ENCODE results near the gene PIGQ. TPM values are rescaled to one million over a fixed set of nuclear protein-coding genes. Genes with fewer than 3 reads are reported as not detected.

PIGQ gene
- 10 to 100 TPM in 11 of 12 donors, not detected in 1; 12.9 to 36.0 (median 17.9) TPM for polyA plus RNA-seq (ENCODE audit: insufficient read length in 12 of 12)
- long read RNA-seq, donor 1, transcript PIGQ-210 (2 exons, 1,775 nt), result minor isoform, 6 of 22 reads
- long read RNA-seq, donor 1, transcript PIGQ-216 (1 exons, 1,046 nt), result major isoform, 10 of 22 reads
- long read RNA-seq, donor 1, partial matches to known transcripts, result 0 of 22 reads
- long read RNA-seq, donor 1, other reads (novel, unspliced or antisense), result 0 of 22 reads
- long read RNA-seq, donor 2, transcript PIGQ-216 (1 exons, 1,046 nt), result major isoform, 5 of 9 reads
- long read RNA-seq, donor 2, partial matches to known transcripts, result 0 of 9 reads
- long read RNA-seq, donor 2, other reads (novel, unspliced or antisense), result 0 of 9 reads
- long read RNA-seq, donor 3, partial matches to known transcripts, result 0 of 3 reads
- long read RNA-seq, donor 3, other reads (novel, unspliced or antisense), result 0 of 3 reads
- long read RNA-seq, donor 4, partial matches to known transcripts, result 0 of 4 reads
- long read RNA-seq, donor 4, other reads (novel, unspliced or antisense), result 0 of 4 reads
- long read RNA-seq, donor 5, transcript PIGQ-216 (1 exons, 1,046 nt), result major isoform, 10 of 22 reads
- long read RNA-seq, donor 5, transcript PIGQ-210 (2 exons, 1,775 nt), result minor isoform, 9 of 22 reads
- long read RNA-seq, donor 5, partial matches to known transcripts, result 0 of 22 reads
- long read RNA-seq, donor 5, other reads (novel, unspliced or antisense), result 0 of 22 reads
- long read RNA-seq, donor 6, partial matches to known transcripts, result 0 of 7 reads
- long read RNA-seq, donor 6, other reads (novel, unspliced or antisense), result 0 of 7 reads
- long read RNA-seq, donor 7, partial matches to known transcripts, result 0 of 5 reads
- long read RNA-seq, donor 7, other reads (novel, unspliced or antisense), result 0 of 5 reads
- long read RNA-seq, donor 8, transcript PIGQ-216 (1 exons, 1,046 nt), result major isoform, 7 of 13 reads
- long read RNA-seq, donor 8, partial matches to known transcripts, result 0 of 13 reads
- long read RNA-seq, donor 8, other reads (novel, unspliced or antisense), result 0 of 13 reads
- long read RNA-seq, donor 9, partial matches to known transcripts, result 0 of 3 reads
- long read RNA-seq, donor 9, other reads (novel, unspliced or antisense), result 0 of 3 reads
- long read RNA-seq, donor 10, partial matches to known transcripts, result 0 of 7 reads
- long read RNA-seq, donor 10, other reads (novel, unspliced or antisense), result 0 of 7 reads
- long read RNA-seq, donor 11, transcript PIGQ-216 (1 exons, 1,046 nt), result major isoform, 6 of 11 reads
- long read RNA-seq, donor 11, partial matches to known transcripts, result 0 of 11 reads
- long read RNA-seq, donor 11, other reads (novel, unspliced or antisense), result 0 of 11 reads

DNA sequence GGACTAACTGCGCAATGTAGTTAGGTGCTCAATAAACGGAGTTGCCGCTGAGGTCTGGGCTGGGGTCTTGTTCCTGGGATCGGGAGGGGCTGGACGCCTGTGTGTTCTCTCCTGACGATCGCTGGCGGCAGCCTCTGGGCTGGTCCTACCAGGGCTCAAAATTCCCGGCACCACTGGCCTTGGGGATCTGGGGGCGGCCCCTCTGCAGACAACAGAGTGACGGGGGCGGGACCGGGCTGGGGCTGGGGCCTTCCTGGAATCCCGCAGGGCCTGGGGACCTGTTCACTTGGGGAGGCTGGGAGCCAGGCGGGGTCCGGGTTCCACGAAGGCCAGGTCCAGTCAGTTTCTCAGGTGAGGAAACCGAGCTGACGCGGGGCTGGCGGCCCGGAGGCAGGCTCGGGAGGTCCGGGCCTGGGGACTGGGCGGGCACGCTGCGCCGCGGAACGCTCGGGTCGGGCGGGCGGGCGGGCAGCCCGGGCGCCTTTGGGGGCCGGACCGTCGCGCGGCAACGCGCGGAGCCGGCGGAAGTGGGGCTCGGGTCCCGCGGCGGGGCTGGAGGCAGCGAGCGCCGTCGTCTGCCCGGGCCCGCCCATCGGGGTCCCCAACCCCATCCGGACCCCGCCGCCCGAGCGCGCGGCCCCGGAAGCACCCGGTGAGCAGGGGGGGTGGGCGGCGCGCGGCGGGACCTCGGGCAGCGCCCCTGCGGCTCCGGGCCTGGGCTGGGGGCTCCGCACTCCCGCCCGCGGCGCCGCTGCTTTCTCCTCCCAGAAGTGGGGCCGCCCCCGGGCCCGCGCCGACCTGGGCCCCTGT lies at the start of gene PIGQ:
Gene PIGQ (plus strand): TSS at position 524 of the 810 bp plus-strand sequence. CDS start 4,107 bp downstream, outside the sequence.
- peak; percentile 58 for DNase-seq

GRCh38 chr16:520847-521246 lies 48.9 kb upstream of the PIGQ start:
- DNase-seq, result no peak

GRCh38 chr16:521381-522210 lies 48.2 kb upstream of the PIGQ start:
- DNase-seq, result no peak

- DNase-seq, result no peak
Measured at GRCh38 chr16:522320-523096, 47.3 kb upstream of the PIGQ start.

GRCh38 chr16:523097-523741 lies 46.5 kb upstream of the PIGQ start:
- no peak for DNase-seq

DNA sequence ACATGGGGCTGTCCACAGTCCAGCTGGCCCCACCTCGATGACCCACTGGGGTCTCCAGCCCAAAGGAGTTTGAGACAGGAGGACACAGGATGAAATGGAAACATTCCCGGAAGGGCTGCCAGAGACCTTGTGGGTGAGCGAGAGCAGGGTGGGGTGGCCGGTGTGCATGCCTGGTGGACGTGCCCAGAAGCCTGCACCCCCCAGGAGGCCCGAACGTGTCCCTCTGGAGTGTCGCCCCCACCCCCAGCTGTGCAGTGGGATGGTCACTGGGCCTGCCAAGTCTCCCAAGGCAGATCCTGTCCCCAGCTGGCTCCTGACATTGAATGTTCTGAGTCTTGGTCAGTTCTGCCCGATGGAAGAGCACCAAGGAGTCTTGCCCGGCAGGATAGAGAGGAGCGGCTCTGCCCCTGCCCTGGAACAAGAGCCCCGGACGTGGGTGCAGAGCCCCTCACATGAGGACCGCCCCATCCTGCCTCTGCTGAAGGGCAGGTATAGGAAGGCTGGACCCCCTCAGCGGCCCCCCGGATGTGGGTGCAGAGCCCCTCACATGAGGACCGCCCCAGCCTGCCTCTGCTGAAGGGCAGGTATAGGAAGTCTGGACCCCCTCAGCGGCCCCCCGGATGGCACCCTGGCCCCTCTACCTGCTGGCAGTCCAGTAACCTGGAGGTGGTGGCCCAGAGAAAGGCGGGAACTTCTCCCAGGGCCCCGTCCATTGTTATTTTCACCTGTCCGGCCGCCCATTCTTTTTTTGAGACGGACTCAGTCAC lies 45.3 kb upstream of the PIGQ start:
- DNase-seq, result no peak

DNA sequence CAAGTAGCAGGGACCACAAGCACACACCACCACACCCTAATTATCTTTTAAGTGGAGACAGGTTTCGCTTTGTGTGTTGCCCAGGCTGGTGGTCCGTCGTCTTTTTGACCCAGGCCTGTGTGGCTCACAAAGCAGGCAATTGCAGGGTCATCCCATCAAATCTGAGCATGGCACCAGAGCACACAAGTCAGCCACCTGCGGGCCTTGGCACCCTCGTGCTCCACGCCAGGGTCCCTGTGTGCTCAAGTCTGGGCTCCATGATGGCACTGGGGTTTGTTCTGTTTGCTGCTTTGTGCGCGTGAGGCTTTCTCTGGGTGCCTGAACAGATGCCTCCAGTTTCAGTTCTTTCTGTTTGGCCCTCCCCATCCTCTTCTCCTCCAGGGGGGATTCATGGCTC lies 44.6 kb upstream of the PIGQ start:
- DNase-seq, result no peak

GRCh38 chr16:525520-526180 lies 44.1 kb upstream of the PIGQ start:
- DNase-seq, result no peak

DNA sequence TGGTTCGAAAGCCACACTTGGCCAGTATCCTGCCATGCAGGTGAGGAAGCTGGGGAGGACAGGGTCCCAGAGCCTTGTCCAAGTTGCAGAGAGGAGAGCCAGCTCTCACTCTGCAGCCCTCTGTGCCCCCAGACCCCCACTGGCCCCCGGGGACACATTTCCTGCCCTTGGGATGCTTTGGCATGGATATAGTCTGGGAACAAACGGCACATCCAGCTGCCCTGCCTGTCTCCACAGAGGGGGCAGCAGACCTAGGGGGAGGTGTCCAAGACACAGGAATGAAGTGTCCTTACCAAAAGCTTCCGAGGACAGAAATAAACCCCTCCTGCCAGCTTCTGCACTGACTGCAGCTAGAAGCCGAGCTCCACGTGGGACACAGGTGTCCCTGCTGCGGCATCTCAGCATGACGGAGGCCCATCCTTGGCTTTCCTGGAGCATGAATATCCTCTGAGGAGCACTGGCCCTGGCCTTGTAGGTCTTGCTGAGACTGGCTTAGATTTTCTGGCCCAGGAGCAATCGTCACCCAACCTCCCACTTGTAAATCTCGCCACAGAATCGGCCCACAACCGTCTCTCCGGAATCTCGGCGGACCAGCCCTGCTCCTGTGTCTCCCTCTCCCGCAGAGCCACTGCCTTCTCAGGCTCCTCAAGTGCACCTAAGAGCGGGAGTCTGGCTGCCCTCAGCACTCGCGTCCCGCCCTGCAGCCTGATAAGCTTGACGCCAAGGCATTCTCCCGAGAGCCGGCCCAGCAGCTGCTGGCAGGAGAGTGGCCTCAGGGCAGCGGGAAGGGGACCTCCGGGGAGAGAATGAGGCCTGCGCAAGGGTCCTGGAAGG lies 43.4 kb upstream of the PIGQ start:
- DNase-seq, result no peak

- DNase-seq, result peak; percentile 89
Measured at GRCh38 chr16:527015-527903, 42.5 kb upstream of the PIGQ start, which contains the start of gene CAPN15. TSS of gene CAPN15 (plus strand) at chr16:527712. CDS start at chr16:546839, 19,127 bp downstream.

- DNase-seq, result no peak
Measured at GRCh38 chr16:528111-529011, 41.4 kb upstream of the PIGQ start.

DNA sequence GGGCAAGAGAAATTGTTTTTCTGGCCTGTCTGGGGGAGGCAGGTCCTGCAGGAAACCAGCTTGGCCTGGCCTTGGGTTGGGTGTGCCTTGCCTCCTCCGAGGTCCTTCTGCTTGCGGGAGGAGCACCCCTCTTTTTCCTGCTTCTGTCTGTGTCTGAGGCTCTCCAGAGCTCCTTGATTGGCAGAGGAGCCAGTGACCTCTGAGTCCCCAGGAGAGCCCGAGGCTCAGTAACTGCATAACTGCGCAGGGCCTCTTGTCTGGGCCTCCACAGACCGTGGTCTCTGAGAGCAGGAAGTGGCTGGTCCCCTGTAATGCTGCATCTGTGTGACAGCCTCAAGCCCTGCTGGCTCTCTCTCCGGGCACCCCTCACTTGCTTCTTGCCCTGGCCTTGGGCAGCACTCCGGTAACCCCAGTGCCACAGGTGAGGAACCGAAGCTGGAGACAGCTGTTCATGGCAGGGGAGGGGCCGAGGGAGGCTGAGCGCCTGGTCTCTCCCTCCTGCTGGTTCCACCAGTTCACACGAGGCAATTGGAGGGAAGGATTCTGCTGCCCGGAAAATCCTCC lies 40.7 kb upstream of the PIGQ start:
- no peak for DNase-seq

DNA sequence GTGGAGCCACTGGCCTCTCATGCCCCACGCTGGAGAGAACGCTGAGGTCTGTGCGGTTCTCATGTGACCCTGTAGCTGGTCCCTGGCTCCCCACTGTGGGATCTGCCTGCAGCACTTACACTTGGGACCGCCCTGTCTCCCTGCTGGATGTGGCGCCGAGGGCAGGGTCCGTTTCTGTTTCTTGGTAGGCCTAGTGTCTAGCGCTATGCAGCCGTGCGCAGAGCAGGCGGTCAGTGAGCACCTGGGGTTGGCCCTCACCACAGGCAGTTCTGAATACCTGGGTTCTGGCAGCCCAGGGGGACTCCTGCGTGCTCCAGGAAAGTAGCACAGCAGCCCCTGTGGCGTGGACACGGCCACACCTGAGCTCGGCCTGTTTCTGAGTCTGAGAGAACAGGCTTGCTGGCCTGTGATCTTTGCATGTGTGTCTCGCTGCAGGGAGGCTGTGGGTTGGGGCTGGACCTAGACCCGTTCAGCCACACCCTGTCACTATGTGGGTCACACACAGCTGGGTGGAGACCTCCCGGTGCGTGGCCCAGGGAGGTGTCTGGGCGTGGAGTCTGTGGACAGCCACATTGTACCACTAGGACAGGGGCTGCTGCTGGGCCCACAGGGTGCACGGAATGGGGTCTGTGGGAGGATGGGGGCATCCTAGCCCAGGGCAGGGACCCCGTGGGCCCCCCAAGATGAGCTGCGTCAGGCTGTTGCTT lies 39.5 kb upstream of the PIGQ start:
- DNase-seq, result no peak

All from muscle of arm (tissue), 14 donors.